Fibroblast of skin of right quadriceps (primary cell): ENCODE data around the gene SLC2A1.

Experiments
- DNase-seq: peaks from one replicate; pipeline ENCODE4 v3.0.0-alpha.2; 2013

Gene SLC2A1

DNA sequence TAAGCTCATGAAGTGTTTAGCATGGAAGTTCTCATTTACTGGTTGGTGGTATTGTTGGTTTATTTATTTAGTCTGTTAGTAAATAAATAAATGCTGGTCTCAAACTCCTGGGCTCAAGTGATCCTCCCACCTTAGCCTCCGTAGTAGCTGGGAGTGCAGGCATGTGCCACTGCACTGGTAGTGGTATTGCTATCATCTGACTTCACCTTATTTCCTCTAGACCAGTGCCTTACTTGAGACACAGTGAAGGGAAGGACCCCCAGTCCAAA is 1.4 kb upstream of the SLC2A1 start:
- DNase-seq, result no peak

GRCh38 chr1:42957880-42958487 is 684 bp downstream of the SLC2A1 start:
- peak; percentile 74 for DNase-seq

GRCh38 chr1:42957229-42957879 is 1.3 kb downstream of the SLC2A1 start:
- no peak for DNase-seq

DNA sequence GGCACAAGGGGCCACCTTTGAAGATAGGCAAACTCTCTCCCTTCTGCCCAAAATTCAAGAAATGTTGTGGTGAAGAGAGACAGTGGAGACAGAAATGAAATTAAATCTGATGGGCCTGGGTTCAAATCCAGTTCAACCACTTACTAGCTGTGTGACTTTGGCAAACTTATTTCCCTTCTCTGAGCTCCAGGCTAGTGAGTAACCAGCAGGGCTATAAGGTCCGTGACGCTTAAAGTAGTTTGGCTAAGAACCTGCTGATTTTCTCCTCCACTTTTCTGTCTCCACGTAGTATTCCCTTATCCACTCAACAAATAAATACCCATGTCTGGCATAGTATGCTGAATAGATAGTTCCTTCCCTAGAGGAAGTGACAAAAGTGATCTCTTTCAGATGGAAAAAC is 1.9 kb downstream of the SLC2A1 start:
- DNase-seq, result no peak

GRCh38 chr1:42955311-42956063 is 3.2 kb downstream of the SLC2A1 start:
- DNase-seq, result no peak

DNA sequence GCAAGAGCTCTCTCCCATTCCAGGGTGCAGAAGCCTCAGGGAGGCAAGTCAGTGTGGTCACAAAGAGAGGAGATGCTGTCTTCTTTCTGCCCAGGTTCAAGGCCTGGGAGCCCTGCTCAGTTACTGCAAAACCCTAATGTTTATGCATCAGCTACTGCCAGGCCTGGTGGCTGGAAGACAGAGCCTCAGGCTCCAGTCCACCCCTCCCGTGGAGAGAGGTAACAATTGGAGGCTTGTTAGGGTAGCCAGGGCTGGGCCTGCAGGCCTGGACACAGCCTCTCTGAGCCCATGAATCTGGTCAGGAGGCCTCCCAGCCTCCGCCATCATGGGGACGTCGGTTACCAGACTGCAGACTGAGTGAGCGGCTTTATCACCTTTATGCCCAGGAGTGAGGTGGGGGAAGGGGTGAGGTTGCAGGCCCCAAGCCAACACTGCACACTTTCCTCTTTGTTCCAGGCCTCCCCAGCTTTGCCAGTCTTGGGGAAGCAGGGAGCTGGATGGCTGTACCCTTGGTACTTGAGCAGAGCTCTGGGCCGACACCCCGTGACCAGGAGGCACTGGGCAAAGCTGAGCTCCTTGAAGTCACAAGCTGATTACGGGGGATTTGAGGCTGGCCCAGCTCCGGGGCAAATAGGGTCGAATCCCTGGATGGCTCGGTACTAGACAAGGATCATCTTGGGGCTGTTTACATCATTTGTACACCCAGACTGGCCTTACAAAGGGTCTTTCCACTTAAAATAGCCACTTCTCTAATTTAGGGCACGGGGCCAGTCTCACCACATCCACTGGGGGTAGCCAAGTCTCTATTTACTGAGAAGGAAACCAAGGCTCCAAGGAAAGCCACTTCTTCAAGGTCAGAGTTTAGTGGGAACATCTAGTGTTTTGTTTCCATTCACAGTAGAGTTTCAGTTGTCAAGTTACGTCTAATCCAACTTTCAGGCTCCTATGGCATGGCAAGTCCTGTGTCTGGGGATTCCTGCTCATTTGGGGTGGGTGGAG is 5.2 kb downstream of the SLC2A1 start:
- no peak for DNase-seq

DNA sequence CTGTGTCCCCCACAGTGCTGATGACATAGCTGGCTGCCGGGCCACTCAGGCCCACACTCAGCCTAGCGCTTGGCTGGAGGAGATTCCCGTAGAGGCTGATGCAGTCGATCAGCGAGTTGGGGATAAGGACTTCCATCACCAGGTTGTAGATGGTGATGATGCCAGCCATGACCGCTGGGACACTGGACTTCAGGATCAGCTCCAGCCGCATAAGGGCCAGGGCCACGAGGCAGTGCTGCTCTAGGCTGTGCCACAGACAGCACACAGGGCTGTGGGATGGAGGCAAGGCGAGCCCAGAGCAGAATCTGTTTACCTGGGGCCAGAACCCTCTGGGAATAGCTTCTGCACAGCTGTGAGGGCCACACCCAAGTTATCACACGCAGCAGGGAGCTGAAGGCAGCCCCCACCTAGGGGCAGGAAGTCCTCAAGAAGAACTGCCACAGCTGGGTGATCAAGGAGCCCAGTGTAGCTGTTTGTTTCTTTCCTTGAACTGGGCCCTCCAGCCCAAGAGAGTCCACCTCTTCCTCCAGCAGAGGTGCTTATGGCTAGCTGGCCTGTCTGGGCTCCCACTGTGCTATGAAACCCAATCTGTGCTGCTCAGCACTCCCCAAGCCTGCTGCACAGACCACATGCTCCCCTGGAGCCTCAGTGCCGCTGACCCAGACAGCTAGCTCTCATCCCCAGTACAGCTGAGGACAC is 6.2 kb downstream of the SLC2A1 start:
- no peak for DNase-seq

DNA sequence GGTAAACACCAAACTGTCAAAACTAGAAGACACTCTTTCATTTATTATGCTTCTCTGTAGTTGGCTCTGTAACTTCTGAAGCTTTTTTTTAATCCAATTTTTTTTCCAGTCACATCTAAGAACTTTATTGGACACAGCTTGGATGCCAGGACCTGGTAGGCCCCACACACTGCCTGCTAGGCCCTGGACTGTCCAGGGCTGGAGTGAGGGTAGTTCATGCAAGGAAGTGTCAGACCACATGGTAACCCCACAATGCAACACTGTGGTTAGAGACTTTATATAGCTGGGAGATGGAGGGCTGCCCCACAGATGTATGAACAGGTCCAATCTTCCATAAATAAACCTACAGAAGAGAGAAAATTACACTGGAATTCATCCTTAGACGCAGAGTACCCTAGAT is 7.1 kb downstream of the SLC2A1 start:
- DNase-seq, result no peak

- peak; percentile 82 for DNase-seq
These were observed 8.6 kb downstream of the SLC2A1 start for GRCh38 chr1:42950116-42950481.

DNA sequence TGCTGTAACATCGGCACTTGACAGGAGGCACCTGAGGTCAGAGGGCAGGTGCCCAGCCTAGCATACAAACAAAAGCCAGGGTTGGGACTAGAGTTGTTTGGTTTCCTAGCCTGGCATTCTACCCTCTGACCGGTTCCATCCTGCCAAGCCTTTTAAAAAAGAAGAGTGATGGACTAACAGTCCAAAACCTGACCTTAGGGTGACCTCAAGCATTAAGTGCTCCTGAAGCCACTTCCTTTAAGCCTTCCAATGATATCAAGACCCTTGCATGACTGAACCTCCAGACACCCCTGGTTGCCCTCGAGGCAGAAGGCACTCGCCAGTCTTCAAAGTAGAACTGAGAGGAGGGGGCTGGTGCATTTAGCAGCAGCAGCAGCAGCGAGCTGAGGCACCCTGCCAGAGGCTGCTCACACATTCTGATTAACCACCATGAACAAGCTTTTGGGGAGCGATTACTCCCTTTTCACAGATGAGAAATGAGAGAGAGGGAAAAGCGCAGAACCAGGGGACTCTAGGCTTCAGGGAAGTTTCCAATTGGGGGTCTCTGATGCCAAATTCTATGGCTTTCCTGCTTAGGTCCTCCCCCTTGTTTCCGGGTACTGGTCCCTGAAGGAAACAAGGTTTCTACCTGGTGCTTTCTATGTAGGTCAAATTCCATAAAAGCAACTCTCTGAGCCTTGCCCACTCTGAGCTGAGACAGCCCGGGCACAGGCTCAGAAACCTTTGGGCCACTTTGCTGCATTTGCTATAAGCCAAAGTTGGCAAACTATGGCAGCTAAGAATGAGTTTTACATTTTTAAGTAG is 9.2 kb downstream of the SLC2A1 start:
- DNase-seq, result no peak

GRCh38 chr1:42947965-42948732 is 10.5 kb downstream of the SLC2A1 start:
- no peak for DNase-seq

DNA sequence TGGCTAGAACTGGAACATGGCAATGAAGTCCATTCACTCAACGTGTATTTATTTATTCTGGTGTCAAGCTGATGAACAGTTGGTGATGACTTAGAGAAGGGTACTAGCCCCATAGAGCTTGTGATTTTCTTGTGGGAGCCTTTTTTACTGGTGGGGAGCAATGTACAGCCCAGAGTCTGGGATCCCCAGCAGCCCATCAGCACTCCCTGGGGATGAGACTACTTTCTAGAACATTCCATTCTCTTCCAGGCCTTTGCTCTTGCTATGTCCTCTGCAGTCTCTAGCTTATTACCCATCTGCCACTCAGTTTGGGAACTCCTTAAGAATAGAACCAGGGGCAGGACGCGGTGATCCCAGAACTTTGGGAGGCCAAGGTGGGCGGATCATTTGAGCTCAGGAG is 11.6 kb downstream of the SLC2A1 start:
- no peak for DNase-seq

GRCh38 chr1:42946120-42946898 is 12.4 kb downstream of the SLC2A1 start:
- no peak for DNase-seq

DNA sequence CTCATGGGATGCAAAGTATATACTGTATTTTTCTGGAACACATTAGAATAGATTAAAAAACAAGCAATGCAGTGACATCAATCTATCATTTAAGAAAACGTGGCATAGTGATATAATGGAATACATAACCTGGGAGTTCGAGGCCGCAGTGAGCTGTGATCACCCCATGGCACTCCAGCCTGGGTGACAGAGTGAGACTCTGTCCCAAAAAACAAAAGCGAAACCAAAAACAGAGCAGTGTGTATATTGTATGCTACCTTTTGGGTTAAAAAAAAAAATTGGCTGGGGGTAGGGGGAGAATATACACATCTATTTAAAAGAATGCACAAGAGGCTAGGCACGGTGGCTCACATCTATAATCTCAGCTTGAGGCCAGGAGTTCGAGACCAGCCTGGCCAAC is 13.5 kb downstream of the SLC2A1 start:
- DNase-seq, result no peak

DNA sequence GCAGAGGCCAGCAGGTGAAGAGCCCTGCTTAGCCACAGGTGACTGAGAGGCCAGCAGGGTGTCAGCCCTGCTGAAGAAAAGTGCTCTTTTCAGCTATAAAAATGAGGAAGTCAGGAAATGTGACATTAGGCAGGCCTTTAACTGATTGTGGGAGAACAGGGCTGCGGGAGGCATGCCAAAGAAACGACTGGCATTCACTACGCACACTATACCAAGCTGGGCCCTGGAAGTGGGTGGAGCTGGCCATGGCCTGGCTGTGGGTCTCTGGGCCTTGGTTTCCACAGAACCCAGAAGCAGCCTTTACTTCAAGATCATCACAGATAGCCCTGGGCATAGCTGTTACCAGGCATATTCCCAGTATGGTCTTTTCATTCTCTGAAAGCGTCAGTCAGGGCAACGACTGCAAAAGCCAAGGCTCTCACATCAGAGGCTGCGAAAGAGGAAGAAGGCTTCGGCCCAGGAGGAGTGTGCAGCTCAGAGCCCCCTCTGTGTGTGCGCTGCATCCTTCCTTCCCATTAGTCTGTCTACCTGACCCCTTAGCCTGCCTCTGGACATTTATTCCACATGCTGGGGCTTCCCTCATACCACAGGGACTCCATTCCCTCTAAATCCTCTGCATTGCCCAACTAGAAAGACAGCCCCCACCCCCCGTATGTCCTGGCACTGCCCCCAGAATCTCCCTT is 14.3 kb downstream of the SLC2A1 start:
- no peak for DNase-seq

DNA sequence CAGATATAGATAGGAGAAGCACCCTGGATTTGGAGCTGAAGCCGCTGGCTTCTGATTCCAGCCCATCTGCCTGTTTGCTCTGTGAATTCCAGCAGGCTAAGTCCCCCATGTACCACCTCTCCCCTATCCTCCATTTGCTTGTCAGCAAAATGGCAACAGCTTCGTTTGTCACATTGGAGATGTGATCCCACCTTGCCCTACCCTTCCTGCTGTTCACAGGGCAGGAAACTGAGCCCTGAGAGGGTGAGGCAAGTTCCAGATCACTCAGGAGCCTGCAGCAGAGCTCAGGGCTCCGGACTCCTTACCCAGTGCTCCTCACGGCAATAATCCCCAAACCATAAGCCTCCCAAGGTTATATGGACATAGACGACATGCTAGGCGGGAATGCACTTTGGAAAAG is 14.9 kb downstream of the SLC2A1 start:
- no peak for DNase-seq

DNA sequence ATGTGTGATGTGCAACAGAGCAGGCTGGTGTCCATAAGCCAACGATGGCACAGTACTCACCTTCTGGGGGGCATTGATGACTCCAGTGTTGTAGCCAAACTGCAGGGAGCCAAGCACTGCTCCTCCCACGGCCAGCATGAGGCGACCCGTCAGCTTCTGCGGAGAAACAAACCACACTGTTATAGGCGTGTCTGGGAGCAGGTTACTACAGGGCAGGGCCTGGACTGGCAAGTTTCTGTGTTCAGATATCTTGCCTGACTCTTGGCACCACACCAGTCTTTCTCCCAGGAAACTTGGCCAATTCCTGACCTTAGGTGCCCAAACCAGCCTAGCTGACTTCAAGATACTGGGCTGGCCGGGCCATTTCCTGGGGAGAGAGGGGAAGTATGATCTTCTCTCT is 15.5 kb downstream of the SLC2A1 start:
- no peak for DNase-seq

GRCh38 chr1:42942444-42942843 is 16.2 kb downstream of the SLC2A1 start:
- DNase-seq, result no peak

GRCh38 chr1:42941640-42942330 is 16.9 kb downstream of the SLC2A1 start:
- peak; percentile 82 for DNase-seq
